K562 (cell line): ENCODE results near the gene STUB1. TPM values are rescaled to one million over a fixed set of nuclear protein-coding genes. Genes with fewer than 3 reads are reported as not detected.

Experiments
- ATF3 ChIP-seq, 2 experiments: fragments of 450-650 bp in 1 of 2; sonication (generic) in 1 of 2; formaldehyde crosslinking in 1 of 2; IDR thresholded peaks in 1 of 2; conservative IDR thresholded peaks in 1 of 2; 2 replicates each; pipeline versions ENCODE4 v1.6.1 to v1.8.1; 2016 to 2023; ENCODE audit warnings: mild to moderate bottlenecking in 2 of 2, moderate library complexity in 2 of 2, inconsistent platforms in 1 of 2, missing genetic modification reagents in 1 of 2
- ETV6 ChIP-seq, 3 experiments: fragments of 150-350 bp in 1 of 3; sonication (generic) in 1 of 3; formaldehyde crosslinking in 1 of 3; IDR thresholded peaks; 2 replicates each; pipeline versions ENCODE4 v1.6.1 to v1.8.0; 2014 to 2022; ENCODE audit warnings: borderline replicate concordance in 2 of 3, low read depth in 2 of 3, antibody characterized with exemption in 1 of 3, low read length in 1 of 3, mild to moderate bottlenecking in 1 of 3, missing genetic modification reagents in 1 of 3
- HCFC1 ChIP-seq: IDR thresholded peaks from 2 replicates; pipeline ENCODE4 v1.6.1; 2012; ENCODE audit warnings: low read depth, low read length, improper control_type of control experiment
- MEF2A ChIP-seq: IDR thresholded peaks from 2 replicates; pipeline ENCODE4 v1.6.1; 2011; ENCODE audit warnings: low read depth, mild to moderate bottlenecking, low read length, moderate library complexity; ENCODE audit not compliant: control insufficient read depth
- PHF21A ChIP-seq: fragments of 450-650 bp; IDR thresholded peaks from 2 replicates; pipeline ENCODE4 v1.6.1; 2017; ENCODE audit warnings: low read depth, borderline replicate concordance
- POLR2G ChIP-seq: fragments of 200-400 bp; formaldehyde crosslinking; IDR thresholded peaks from 2 replicates; pipeline ENCODE4 v1.6.1; 2017; ENCODE audit warnings: low read depth, mild to moderate bottlenecking, antibody characterized with exemption, low read length, moderate library complexity
- TFAP4 ChIP-seq: sonication (generic); formaldehyde crosslinking; IDR thresholded peaks from 2 replicates; pipeline ENCODE4 v1.8.0; 2022; ENCODE audit warnings: missing genetic modification reagents, mild to moderate bottlenecking, moderate library complexity, borderline replicate concordance
- ZFP1 ChIP-seq: fragments of 450-650 bp; formaldehyde crosslinking; IDR thresholded peaks from 2 replicates; pipeline ENCODE4 v1.4.0; 2020; ENCODE audit warnings: mild to moderate bottlenecking, mixed read lengths
- ZFX ChIP-seq: sonication (generic); formaldehyde crosslinking; IDR thresholded peaks from 2 replicates; pipeline ENCODE4 v1.8.0; 2022; ENCODE audit warnings: mild to moderate bottlenecking, missing genetic modification reagents, moderate library complexity
- ZNF609 ChIP-seq: sonication (generic); formaldehyde crosslinking; IDR thresholded peaks from 2 replicates; pipeline ENCODE4 v1.8.1; 2023; ENCODE audit warnings: missing genetic modification reagents, mild to moderate bottlenecking, borderline replicate concordance
- ZNF639 ChIP-seq, 2 experiments: fragments of 200-800 bp in 1 of 2; sonication (Bioruptor generic) in 1 of 2; sonication (generic) in 1 of 2; formaldehyde crosslinking in 1 of 2; IDR thresholded peaks in 1 of 2; conservative IDR thresholded peaks in 1 of 2; 2 replicates each; pipeline versions ENCODE4 v1.5.0 to v1.6.1; 2016 to 2020; ENCODE audit warnings: missing compliant biosample characterization in 1 of 2, missing genetic modification characterization in 1 of 2, missing genetic modification reagents in 1 of 2
- polyA plus RNA-seq, 8 experiments: library from polyadenylated mRNA; depleted of rRNA in 4 of 8; stranded (reverse) in 5 of 8; unstranded in 3 of 8; fragments of >200 nt; fragmentation: Nextera tagmentation in 2 of 8; fragmentation: Illumina TruSeq in 1 of 8; extraction: Ambion mirVana in 2 of 8; extraction: Trizol in 1 of 8; gene quantifications; 2 replicates each; pipeline versions ENCODE4 v1.2.1 to v1.2.3, GENCODE V29; 2011 to 2014; ENCODE audit warnings: inconsistent platforms in 1 of 8, missing spikeins in 1 of 8
- total RNA-seq, 7 experiments: library from RNA; depleted of rRNA in 6 of 7; stranded (reverse); fragments of >200 nt in 6 of 7; fragmentation: Illumina TruSeq in 2 of 7; extraction: Trizol in 2 of 7; gene quantifications; 2 replicates each; pipeline versions ENCODE4 v1.2.1 to v1.2.3, GENCODE V29; 2011 to 2021; ENCODE audit warnings: low replicate concordance in 1 of 7

The STUB1 gene
- total and polyA plus RNA-seq, 9 of the 15 experiments (the other 6 are each of a cell fraction or from before 2014, with no cell fraction given), result 10.6 to 251 (median 152) TPM

GRCh38 chr16:667780-668518 lies 12.3 kb upstream of the STUB1 start, which contains the start of gene RHOT2 (continued):
- TF ChIP-seq ZNF609 (CRISPR knock-in tag), result 0 out of 2 replicates have a peak, but pooled peaks have one; percentile 47
- peak in 1 of 2 experiments; percentile 96; a peak in 2 of 4 replicates for TF ChIP-seq ZNF639 (CRISPR knock-in tag; conservative IDR thresholded peaks at IDR 0.05 in 1 of 2, IDR thresholded peaks at IDR 0.05 in 1 of 2)
- peak; percentile 72 for TF ChIP-seq ZFX (CRISPR knock-in tag)
- TF ChIP-seq ZFP1 (CRISPR knock-in tag), result no peak
- TF ChIP-seq PHF21A, result no peak
- 0 out of 2 replicates have a peak, but pooled peaks have one; percentile 15 for TF ChIP-seq MEF2A
- TF ChIP-seq ETV6 (IDR thresholded peaks at IDR 0.05; ENCODE audit: borderline replicate concordance in 1 of 2, low read depth in 2 of 2, low read length in 1 of 2), result 0 out of 4 replicates have a peak, but pooled peaks of 1 of the 2 experiments have one; percentile 40
- TF ChIP-seq ETV6 (CRISPR knock-in tag; IDR thresholded peaks at IDR 0.05; ENCODE audit: borderline replicate concordance), result no peak
- TF ChIP-seq HCFC1, result peak; percentile 88
- TF ChIP-seq POLR2G, result peak; percentile 85
- peak; percentile 68 for TF ChIP-seq TFAP4 (CRISPR knock-in tag)
- TF ChIP-seq ATF3 (IDR thresholded peaks at IDR 0.05), result no peak
- no peak for TF ChIP-seq ATF3 (CRISPR knock-in tag; conservative IDR thresholded peaks at IDR 0.05)
